ENCODE data around the gene DNAJC13. TPM values are rescaled to one million over a fixed set of nuclear protein-coding genes. Genes with fewer than 3 reads are reported as not detected.
A peak's percentile ranks its signal among the peaks of the same experiment; 100 is the strongest.

The DNAJC13 gene
- total and polyA plus RNA-seq, 12 donors, result 6.3 to 40.5 (median 30.8) TPM

GRCh38 chr3:132573797-132574211, 156.5 kb downstream of the DNAJC13 start:
- Histone ChIP-seq H3K36me3 (peaks cover 0 to 78% (median 13%) of the 10 kb centered on the region in 9 donors), H3K27me3 (no peaks in the 10 kb centered on the region), H3K4me1 (peaks cover 0 to 28% (median 15%) of the 10 kb centered on the region in 9 donors), H3K27ac (peak overlapping the region in 4 of 10 donors; percentile 24 to 38 (median 34)), H3K9me3 (peaks cover 0 to 8% (median 0%) of the 10 kb centered on the region in 11 donors), H3K4me3 (no peak overlapping the region)
- intact Hi-C loops (cut with DNase I), result no loop called here
- peak in 5 of 8 donors; percentile 29 to 53 (median 39) for ATAC-seq
- 77 to 87% methylated on average over 5 of the region's 5 CpGs for WGBS, 2 donors
- no peak for TF ChIP-seq CTCF (IDR thresholded peaks at IDR 0.05)
- no peak for DNase-seq

GRCh38 chr3:132587401-132587800, 170.1 kb downstream of the DNAJC13 start:
- H3K4me1 ChIP-seq, result no peaks in the 10 kb centered on the region
- H3K27ac ChIP-seq, result no peak overlapping the region
- WGBS, 2 donors, result 84 to 86% methylated on average over 1 of the region's 1 CpG
- no peaks in the 10 kb centered on the region for H3K27me3 ChIP-seq
- DNase-seq (no peak), ATAC-seq (no peak)
- H3K9me3 ChIP-seq, result peaks cover 0 to 3% (median 0%) of the 10 kb centered on the region in 11 donors
- peaks cover 0 to 34% (median 0%) of the 10 kb centered on the region in 9 donors for H3K36me3 ChIP-seq
- no peak for TF ChIP-seq CTCF (IDR thresholded peaks at IDR 0.05)
- intact Hi-C loops (cut with DNase I), result no loop called here
- H3K4me3 ChIP-seq, result no peak overlapping the region

Other genes starting within 250 kb of the DNAJC13 start
- 1 to 10 TPM in 4 of 10 donors, under 1 TPM in 4, not detected in 2; 0.09 to 3.3 (median 0.91) TPM for gene ACP3, start 100.1 kb upstream of the DNAJC13 start, total RNA-seq
- under 1 TPM; 0.22 to 0.59 TPM for gene ACP3, start 100.1 kb upstream of the DNAJC13 start, polyA plus RNA-seq
- gene ACKR4, start 179.8 kb downstream of the DNAJC13 start, total RNA-seq, result 1 to 10 TPM in 8 of 10 donors, under 1 TPM in 2; 0.47 to 3.4 (median 2.0) TPM
- gene ACKR4, start 179.8 kb downstream of the DNAJC13 start, polyA plus RNA-seq, result 1 to 10 TPM in 1 of 2 donors, under 1 TPM in 1; 0.78 to 3.6 TPM
- gene ACAD11, start 242.3 kb downstream of the DNAJC13 start, total RNA-seq, result 10 to 100 TPM; 11.8 to 31.2 (median 22.2) TPM
- 10 to 100 TPM in 1 of 2 donors, 1 to 10 TPM in 1; 7.6 to 30.6 TPM for gene ACAD11, start 242.3 kb downstream of the DNAJC13 start, polyA plus RNA-seq
- gene UBA5, start 242.8 kb downstream of the DNAJC13 start, total RNA-seq, result 10 to 100 TPM; 29.8 to 42.2 (median 37.6) TPM
- gene UBA5, start 242.8 kb downstream of the DNAJC13 start, polyA plus RNA-seq, result 10 to 100 TPM; 31.1 to 43.1 TPM

All from heart right ventricle (tissue), 16 donors.